ENCODE measurements around the gene HDDC2. TPM values are rescaled to one million over a fixed set of nuclear protein-coding genes. Genes with fewer than 3 reads are reported as not detected.
A peak's percentile ranks its signal among the peaks of the same experiment; 100 is the strongest.

HDDC2 gene
- total RNA-seq, 1 experiment from 2014 or later: 55.2 TPM

DNA sequence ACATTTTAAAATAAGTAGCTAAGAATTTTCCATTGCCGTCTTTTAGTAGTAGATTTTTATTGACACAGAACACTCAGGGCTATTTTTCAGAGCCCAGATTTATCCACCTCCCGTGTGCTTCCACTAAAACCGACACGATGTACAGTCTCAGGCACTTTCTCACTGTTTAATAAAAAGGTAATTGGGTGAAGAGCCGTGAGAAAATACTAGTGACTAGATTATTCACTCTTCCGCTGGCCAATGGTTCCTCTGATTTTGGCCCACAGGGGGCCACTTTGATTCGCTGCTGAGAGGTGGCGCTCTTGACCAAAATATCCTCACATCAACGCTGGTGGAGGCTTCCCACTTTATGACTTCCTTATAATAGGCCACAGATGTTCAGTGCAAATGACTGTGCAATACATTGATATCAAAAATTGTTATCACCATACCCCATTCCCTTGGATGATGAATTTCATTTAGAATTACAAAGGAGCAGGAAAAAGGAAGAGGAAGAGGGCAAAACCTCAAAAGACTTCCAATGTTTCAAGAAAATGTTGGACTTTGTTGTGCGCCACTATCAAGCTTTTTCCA, 12.3 kb upstream of the HDDC2 start:
- Histone ChIP-seq H3K27me3 (ENCODE audit: insufficient read depth, low read depth) (no peaks in the 10 kb centered on the region), H3K79me2 (ENCODE audit: low read depth) (no peaks in the 10 kb centered on the region), H4K20me1 (ENCODE audit: insufficient read depth) (no peaks in the 10 kb centered on the region), H3K27ac (no peak overlapping the region), H3K9me2 (ENCODE audit: insufficient read depth) (no peaks in the 10 kb centered on the region), H3K4me2 (peak overlapping the region; percentile 47), H3K9me3 (ENCODE audit: insufficient read depth, low read depth) (no peaks in the 10 kb centered on the region), H3F3A (ENCODE audit: insufficient read depth, low read depth) (no peaks in the 10 kb centered on the region), H2AFZ (0 out of 2 replicates have a peak overlapping the region, but pooled peaks have one; percentile 36), H3K36me3 (ENCODE audit: low read depth) (no peaks in the 10 kb centered on the region), H3K4me3 (no peak overlapping the region), H3K4me1 (replicated peaks; ENCODE audit: insufficient read depth) (0 out of 2 replicates have a peak, but pooled peaks cover 5% of the 10 kb centered on the region)
- ChIA-PET POLR2A (ENCODE audit: unreplicated experiment) (no interaction called here), CTCF (interaction anchor here (0.6 to 1.6 kb wide), 2 partner anchors 439 to 694 kb away, joined by 3 read pairs; no protein-coding TSS in a partner anchor)
- peak; percentile 59 to 62 for DNase-seq
- no TSS peak for BruUV-seq (replicated peaks)
- intact Hi-C loops (cut with micrococcal nuclease; ENCODE audit: unreplicated experiment): loop anchor here (1.0 to 2.0 kb wide), 5 partner anchors 434 to 1807 kb away; no protein-coding TSS in a partner anchor
- peak; percentile 96 for TF ChIP-seq CTCF (conservative IDR thresholded peaks at IDR 0.05)
- no peak for TF ChIP-seq EZH2 (IDR thresholded peaks at IDR 0.05; ENCODE audit: low read depth)

DNA sequence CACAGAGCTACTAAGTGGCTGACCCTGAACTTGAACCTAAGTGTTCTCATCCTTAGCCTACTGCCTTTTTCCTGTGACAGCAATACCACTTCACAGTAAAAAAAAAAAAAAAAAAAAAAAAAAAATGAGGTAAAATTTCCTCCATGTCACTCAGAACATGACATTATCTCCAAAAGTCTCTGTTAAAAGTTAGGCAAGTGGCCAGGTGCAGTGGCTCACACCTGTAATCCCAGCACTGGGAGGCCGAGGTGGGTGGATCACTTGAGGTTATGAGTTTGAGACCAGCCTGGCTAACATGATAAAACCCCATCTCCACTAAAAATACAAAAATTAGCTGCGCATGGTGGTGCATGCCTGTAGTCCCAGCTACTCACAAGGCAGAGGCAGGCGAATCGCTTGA, 11.2 kb upstream of the HDDC2 start:
- H3K27ac ChIP-seq: no peak overlapping the region
- no peaks in the 10 kb centered on the region for H3K9me2 ChIP-seq (ENCODE audit: insufficient read depth)
- TF ChIP-seq CTCF (conservative IDR thresholded peaks at IDR 0.05): no peak
- TF ChIP-seq EZH2 (IDR thresholded peaks at IDR 0.05; ENCODE audit: low read depth): no peak
- no peaks in the 10 kb centered on the region for H3K36me3 ChIP-seq (ENCODE audit: low read depth)
- ChIA-PET CTCF (interaction anchor here (0.7 kb wide), 1 partner anchor 433 kb away, joined by 3 read pairs; no protein-coding TSS in a partner anchor), POLR2A (ENCODE audit: unreplicated experiment) (interaction anchor here (0.6 to 0.7 kb wide), 2 partner anchors 100 to 681 kb away, joined by 4 to 9 read pairs; no protein-coding TSS in a partner anchor)
- DNase-seq: no peak
- H3K4me1 ChIP-seq (replicated peaks; ENCODE audit: insufficient read depth): 0 out of 2 replicates have a peak, but pooled peaks cover 5% of the 10 kb centered on the region
- no peak overlapping the region for H3K4me2 ChIP-seq
- H2AFZ ChIP-seq: no peak overlapping the region
- H3K79me2 ChIP-seq (ENCODE audit: low read depth): no peaks in the 10 kb centered on the region
- H3K27me3 ChIP-seq (ENCODE audit: insufficient read depth, low read depth): no peaks in the 10 kb centered on the region
- H3K4me3 ChIP-seq: no peak overlapping the region
- intact Hi-C loops (cut with micrococcal nuclease; ENCODE audit: unreplicated experiment): no loop called here
- BruUV-seq (replicated peaks): no TSS peak
- H3K9me3 ChIP-seq (ENCODE audit: insufficient read depth, low read depth): no peaks in the 10 kb centered on the region
- no peaks in the 10 kb centered on the region; the same call in 1 of the 2 replicates for H3F3A ChIP-seq (ENCODE audit: insufficient read depth, low read depth)
- no peaks in the 10 kb centered on the region for H4K20me1 ChIP-seq (ENCODE audit: insufficient read depth)

DNA sequence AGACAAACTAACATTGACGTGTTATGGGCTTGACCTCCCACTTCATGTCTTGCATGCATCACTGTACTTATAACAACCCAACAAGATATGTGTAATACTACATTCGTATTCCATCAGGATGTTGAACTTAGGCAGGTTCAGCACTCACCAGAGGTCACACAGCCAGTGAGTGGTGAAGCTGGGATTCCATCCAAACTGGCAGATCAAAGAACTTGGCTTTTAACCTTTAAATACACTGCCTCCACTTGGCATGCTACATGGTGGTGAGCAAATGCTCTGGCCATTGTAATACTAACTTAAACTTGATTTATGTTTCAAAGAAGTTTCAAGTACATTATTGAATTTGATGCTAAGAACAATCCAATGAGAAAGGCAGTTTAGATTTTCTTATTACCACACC, 10.7 kb upstream of the HDDC2 start:
- intact Hi-C loops (cut with micrococcal nuclease; ENCODE audit: unreplicated experiment): no loop called here

More for the DNA sequence above, 10.7 kb upstream of the HDDC2 start:
- Histone ChIP-seq H3K4me3 (no peak overlapping the region), H3K36me3 (ENCODE audit: low read depth) (no peaks in the 10 kb centered on the region), H3K9me3 (ENCODE audit: insufficient read depth, low read depth) (no peaks in the 10 kb centered on the region), H3F3A (ENCODE audit: insufficient read depth, low read depth) (no peaks in the 10 kb centered on the region; the same call in 1 of the 2 replicates), H3K4me2 (no peak overlapping the region), H3K27me3 (ENCODE audit: insufficient read depth, low read depth) (no peaks in the 10 kb centered on the region), H3K9me2 (ENCODE audit: insufficient read depth) (no peaks in the 10 kb centered on the region), H3K4me1 (replicated peaks; ENCODE audit: insufficient read depth) (peaks cover 8% of the 10 kb centered on the region; the same call in 1 of the 2 replicates), H4K20me1 (ENCODE audit: insufficient read depth) (no peaks in the 10 kb centered on the region), H2AFZ (no peak overlapping the region), H3K79me2 (ENCODE audit: low read depth) (no peaks in the 10 kb centered on the region), H3K27ac (no peak overlapping the region)
- POLR2A ChIA-PET (ENCODE audit: unreplicated experiment): interaction anchor here (0.7 kb wide), 1 partner anchor 100 kb away, joined by 4 read pairs; no protein-coding TSS in a partner anchor
- CTCF ChIA-PET: interaction anchor here (0.7 kb wide), 1 partner anchor 434 kb away, joined by 3 read pairs; no protein-coding TSS in a partner anchor
- no peak for TF ChIP-seq EZH2 (IDR thresholded peaks at IDR 0.05; ENCODE audit: low read depth)
- TF ChIP-seq CTCF (conservative IDR thresholded peaks at IDR 0.05): no peak
- BruUV-seq (replicated peaks): no TSS peak
- no peak for DNase-seq

All from PC-9 (cell line).